GM12878 (cell line): ENCODE results near the gene ZC3H7B. TPM values are rescaled to one million over a fixed set of nuclear protein-coding genes. Genes with fewer than 3 reads are reported as not detected.
A peak's percentile ranks its signal among the peaks of the same experiment; 100 is the strongest.

Source experiments
- ATAC-seq: fragments of 200-7000 bp; cut with Tn5 transposase; 3 replicates; pipeline ENCODE4 v1.9.1; 2020; ENCODE audit warnings: mild to moderate bottlenecking, moderate library complexity
- BruUV-seq: library from RNA; stranded (reverse); fragments of 400-500 nt; replicated peaks from 2 replicates; lab custom pipeline; 2021; lab: Mats Ljungman, UMichigan
- CTCF ChIA-PET: fragments of 300-600 bp; sonication (Branson Sonifier 250); formaldehyde crosslinking; extraction: SDS; loops from one replicate; lab custom pipeline; 2021; ENCODE audit warnings: inconsistent platforms; lab: Yijun Ruan, JAX
- POLR2A ChIA-PET: fragments of 350-600 bp; formaldehyde crosslinking; extraction: SDS; loops from one replicate; lab custom pipeline; 2021; ENCODE audit warnings: inconsistent platforms; lab: Charles Lee
- RAD21 ChIA-PET: fragments of 300-600 bp; sonication (Branson Sonifier 250); formaldehyde crosslinking; loops from one replicate; lab custom pipeline; 2023; ENCODE audit warnings: antibody characterized with exemption; ENCODE audit not compliant: unreplicated experiment; lab: Charles Lee
- SMC1A ChIA-PET: fragments of 300-600 bp; sonication (Branson Sonifier 250); formaldehyde crosslinking; loops from one replicate; lab custom pipeline; 2023; ENCODE audit not compliant: unreplicated experiment, uncharacterized antibody; lab: Charles Lee
- DNase-seq: peaks from one replicate; pipeline ENCODE4 v3.0.0-alpha.2; 2011; ENCODE audit warnings: low read depth, low spot score
- FAIRE-seq: peaks from 3 replicates; lab custom pipeline; 2011; peaks lifted over from hg19 to GRCh38; lab: Jason Lieb, UNC
- H2AFZ ChIP-seq: 2 replicates; pipeline ENCODE4 v1.6.0; 2011; ENCODE audit warnings: low read depth, low read length, control low read depth; ENCODE audit not compliant: control insufficient read depth
- H3K27ac ChIP-seq: 2 replicates; pipeline ENCODE4 v1.5.1; 2011; ENCODE audit warnings: control low read depth; ENCODE audit not compliant: control insufficient read depth, insufficient read depth
- H3K27me3 ChIP-seq, 2 experiments: replicated peaks in 1 of 2; 2 replicates each; pipeline versions ENCODE4 v1.6.0 to v1.6.1; 2011; ENCODE audit warnings: low read length in 1 of 2; ENCODE audit not compliant: control insufficient read depth in 2 of 2, insufficient read depth in 2 of 2
- H3K36me3 ChIP-seq, 2 experiments: 2 replicates each; pipeline ENCODE4 v1.5.1; 2011; ENCODE audit warnings: low read length in 1 of 2; ENCODE audit not compliant: control insufficient read depth in 2 of 2, insufficient read depth in 2 of 2
- H3K4me1 ChIP-seq: 2 replicates; pipeline ENCODE4 v1.6.1; 2011; ENCODE audit warnings: mild to moderate bottlenecking, low read length, moderate library complexity, mixed read lengths; ENCODE audit not compliant: control insufficient read depth, insufficient read depth
- H3K4me2 ChIP-seq: 2 replicates; pipeline ENCODE4 v1.6.0; 2011; ENCODE audit warnings: control low read depth; ENCODE audit not compliant: control insufficient read depth, insufficient read depth
- H3K4me3 ChIP-seq: fragments of 200-600 bp; sonication (generic); 2 replicates; pipeline ENCODE4 v1.5.1; 2016
- H3K79me2 ChIP-seq: 2 replicates; pipeline ENCODE4 v1.6.0; 2011; ENCODE audit warnings: low read length; ENCODE audit not compliant: control insufficient read depth, insufficient read depth
- H3K9ac ChIP-seq: 2 replicates; pipeline ENCODE4 v1.8.0; 2011; ENCODE audit warnings: low read length, control low read depth, mixed read lengths; ENCODE audit not compliant: control insufficient read depth, insufficient read depth
- H3K9me3 ChIP-seq: replicated peaks from 3 replicates; pipeline ENCODE4 v1.5.1; 2011; ENCODE audit warnings: mild to moderate bottlenecking, low read length; ENCODE audit not compliant: control insufficient read depth, insufficient read depth
- H4K20me1 ChIP-seq: 2 replicates; pipeline ENCODE4 v1.6.0; 2011; ENCODE audit not compliant: control insufficient read depth, insufficient read depth
- BACH1 ChIP-seq: fragments of 450-650 bp; IDR thresholded peaks from 2 replicates; pipeline ENCODE4 v1.6.1; 2017; ENCODE audit warnings: mild to moderate bottlenecking, borderline replicate concordance
- DPF2 ChIP-seq: fragments of 450-650 bp; IDR thresholded peaks from 2 replicates; pipeline ENCODE4 v1.6.1; 2017; ENCODE audit warnings: mild to moderate bottlenecking
- FOS ChIP-seq: IDR thresholded peaks from 3 replicates; pipeline ENCODE4 v1.6.1; 2011; ENCODE audit warnings: borderline replicate concordance; ENCODE audit not compliant: insufficient read length; ENCODE audit errors: extremely low read depth
- KLF5 ChIP-seq: fragments of 450-650 bp; IDR thresholded peaks from 2 replicates; pipeline ENCODE4 v1.6.1; 2014; ENCODE audit warnings: mild to moderate bottlenecking; ENCODE audit not compliant: partially characterized antibody
- MTA3 ChIP-seq: IDR thresholded peaks from 2 replicates; pipeline ENCODE4 v1.6.1; 2012; ENCODE audit warnings: low read length, inconsistent platforms, borderline replicate concordance
- POLR2AphosphoS2 ChIP-seq: IDR thresholded peaks from 2 replicates; pipeline ENCODE4 v1.6.1; 2011; ENCODE audit warnings: low read depth, mild to moderate bottlenecking, low read length, improper control_type of control experiment, moderate library complexity
- SMAD5 ChIP-seq: IDR thresholded peaks from 2 replicates; pipeline ENCODE4 v1.6.1; 2016; ENCODE audit warnings: antibody characterized with exemption, low read depth
- SUZ12 ChIP-seq: fragments of 200-600 bp; sonication (generic); IDR thresholded peaks from one replicate; pipeline ENCODE4 v1.6.1; 2018; ENCODE audit warnings: antibody characterized with exemption, mild to moderate bottlenecking; ENCODE audit not compliant: unreplicated experiment
- TAF1 ChIP-seq: IDR thresholded peaks from 2 replicates; pipeline ENCODE4 v1.6.1; 2011; ENCODE audit warnings: mild to moderate bottlenecking, low read depth, low read length, borderline replicate concordance
- ZNF217 ChIP-seq: fragments of 450-650 bp; IDR thresholded peaks from 2 replicates; pipeline ENCODE4 v1.6.1; 2017; ENCODE audit warnings: antibody characterized with exemption, mild to moderate bottlenecking
- WGBS: methylation state at CpG from one replicate; pipeline ENCODE4 v1.1.6; 2016; ENCODE audit warnings: low lambda C conversion rate; ENCODE audit not compliant: insufficient replicate concordance, insufficient coverage; ENCODE audit errors: missing lambda C conversion rate; 5-methylcytosine and 5-hydroxymethylcytosine counted together
- in situ Hi-C: fragments of 300-500 bp; cut with MboI; formaldehyde crosslinking; loops from 9 replicates; pipeline ENCODE4 v1.14.3; 2018; ENCODE audit warnings: mixed read lengths
- intact Hi-C: fragments of 100-400 bp; cut with micrococcal nuclease; formaldehyde crosslinking; loops from one replicate; pipeline ENCODE4 v1.14.2; 2022; ENCODE audit not compliant: unreplicated experiment
- polyA plus RNA-seq, 11 experiments: library from polyadenylated mRNA; depleted of rRNA in 4 of 11; unstranded in 6 of 11; stranded (reverse) in 5 of 11; fragments of >200 nt; fragmentation: Nextera tagmentation in 4 of 11; fragmentation: Illumina TruSeq in 1 of 11; extraction: Ambion mirVana in 4 of 11; extraction: Trizol in 1 of 11; gene quantifications; 1 replicate in 1 of 11; 2 replicates in 10 of 11; pipeline versions ENCODE4 v1.2.1 to v1.2.3, GENCODE V29; 2011 to 2016; ENCODE audit warnings: inconsistent platforms in 2 of 11, missing spikeins in 2 of 11, low read depth in 1 of 11
- total RNA-seq, 4 experiments: library from RNA; depleted of rRNA in 3 of 4; stranded (reverse); fragments of >200 nt in 3 of 4; fragmentation: Illumina TruSeq in 1 of 4; extraction: Trizol in 1 of 4; gene quantifications; 2 replicates each; pipeline versions ENCODE4 v1.2.1 to v1.2.3, GENCODE V29; 2013 to 2021
- TF ChIP-seq, protein P1 (sequence below): IDR thresholded peaks from 2 replicates; pipeline ENCODE4 v1.6.1; 2012; ENCODE audit warnings: low read depth, low read length, improper control_type of control experiment
- TF ChIP-seq, protein P2 (sequence below): fragments of 150-350 bp; IDR thresholded peaks from 2 replicates; pipeline ENCODE4 v1.6.1; 2014; ENCODE audit warnings: mild to moderate bottlenecking, low read depth, low read length
- TF ChIP-seq, protein P3 (sequence below): fragments of 450-650 bp; IDR thresholded peaks from 2 replicates; pipeline ENCODE4 v1.6.1; 2017; ENCODE audit warnings: mild to moderate bottlenecking, low read depth, inconsistent platforms; ENCODE audit not compliant: poor library complexity, severe bottlenecking

The ZC3H7B gene
- total and polyA plus RNA-seq, 10 of the 15 experiments (the other 5 are each of a cell fraction or from before 2014, with no cell fraction given) = 0.26 to 52.3 (median 22.4) TPM

DNA sequence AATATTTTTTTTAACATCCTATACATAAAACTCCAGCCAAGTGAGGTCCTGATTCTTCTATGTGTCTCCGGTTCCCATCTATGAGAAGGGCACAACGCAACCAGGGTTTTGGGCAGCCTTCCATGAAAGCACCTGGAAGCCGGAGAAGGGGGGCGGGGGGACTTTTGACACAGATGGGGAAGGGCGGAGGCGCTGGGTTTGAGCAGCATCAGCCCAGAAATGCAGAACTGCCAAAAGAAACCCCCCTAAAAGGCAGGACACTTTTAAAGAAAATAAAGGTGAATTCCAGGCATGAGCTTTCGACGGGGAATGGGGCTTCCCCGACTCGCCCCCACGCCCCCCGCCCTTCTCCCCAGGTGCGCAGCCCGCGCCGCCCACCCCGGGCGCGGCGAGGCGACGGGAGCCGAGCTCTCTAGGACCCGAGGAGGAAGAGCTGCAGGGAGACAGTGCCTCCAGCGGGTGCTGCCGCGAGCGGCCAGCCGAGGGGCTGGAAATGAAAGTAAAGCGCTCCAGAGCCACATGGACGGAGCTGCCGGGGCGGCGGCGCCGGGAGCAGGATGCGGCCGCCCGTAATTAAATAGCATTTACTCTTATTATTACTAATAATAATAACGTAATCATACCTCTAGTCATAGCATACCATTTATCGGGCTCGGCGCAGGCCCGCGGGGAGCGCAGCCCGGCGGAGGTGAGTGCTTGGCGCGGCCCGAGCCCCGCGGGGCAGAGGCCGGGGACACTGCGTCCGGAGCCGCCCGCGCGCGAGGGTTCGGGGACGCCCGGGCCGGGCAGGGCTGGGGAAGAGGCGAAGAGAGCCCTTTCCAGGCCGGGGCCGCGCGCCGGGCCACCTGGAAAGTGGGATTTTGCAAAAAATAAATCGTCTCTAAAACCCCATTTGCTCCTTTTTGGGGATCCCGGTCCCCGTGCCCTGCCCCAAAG is at the start of gene ZC3H7B (continued):
- TF ChIP-seq SMAD5 (0 out of 2 replicates have a peak, but pooled peaks have one; percentile 65), MTA3 (no peak), TAF1 (peak; percentile 93), POLR2AphosphoS2 (peak; percentile 54; the same call in 1 of the 2 replicates)
- TF ChIP-seq, protein P1, sequence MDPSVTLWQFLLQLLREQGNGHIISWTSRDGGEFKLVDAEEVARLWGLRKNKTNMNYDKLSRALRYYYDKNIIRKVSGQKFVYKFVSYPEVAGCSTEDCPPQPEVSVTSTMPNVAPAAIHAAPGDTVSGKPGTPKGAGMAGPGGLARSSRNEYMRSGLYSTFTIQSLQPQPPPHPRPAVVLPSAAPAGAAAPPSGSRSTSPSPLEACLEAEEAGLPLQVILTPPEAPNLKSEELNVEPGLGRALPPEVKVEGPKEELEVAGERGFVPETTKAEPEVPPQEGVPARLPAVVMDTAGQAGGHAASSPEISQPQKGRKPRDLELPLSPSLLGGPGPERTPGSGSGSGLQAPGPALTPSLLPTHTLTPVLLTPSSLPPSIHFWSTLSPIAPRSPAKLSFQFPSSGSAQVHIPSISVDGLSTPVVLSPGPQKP = 0 out of 2 replicates have a peak, but pooled peaks have one; percentile 8
- TF ChIP-seq, all 136 proteins: peak for 40

DNA sequence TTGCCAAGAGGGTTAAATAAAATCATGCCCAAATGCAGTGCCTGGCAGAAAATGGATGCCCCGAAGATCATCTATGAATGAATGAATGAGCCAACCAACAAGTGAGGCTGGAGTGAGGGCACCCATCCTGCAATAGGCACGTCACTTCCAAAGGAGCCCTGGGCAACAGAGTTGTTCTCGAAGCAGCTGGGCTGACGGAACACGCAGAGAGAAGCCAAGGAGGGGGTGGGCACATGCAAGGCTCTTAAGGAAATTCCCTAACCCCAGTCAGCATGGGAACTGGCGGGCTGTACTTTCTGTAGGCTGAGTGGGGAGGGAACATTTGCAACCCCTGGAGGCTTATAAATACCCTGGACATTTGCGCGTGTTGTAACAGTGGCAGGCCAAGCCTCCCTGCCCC is 49.0 kb upstream of the ZC3H7B start:
- WGBS = 98% methylated on average over 8 of the region's 8 CpGs
- ChIA-PET RAD21 (no interaction called here), SMC1A (no interaction called here), CTCF (no interaction called here), POLR2A (no interaction called here)
- intact Hi-C loops (no loop called here), in situ Hi-C loops (no loop called here)
- no peak overlapping the region for H3K9ac ChIP-seq
- TF ChIP-seq ZNF217 = no peak
- no peak for TF ChIP-seq DPF2
- TF ChIP-seq MTA3 = no peak
- TF ChIP-seq, protein P2, sequence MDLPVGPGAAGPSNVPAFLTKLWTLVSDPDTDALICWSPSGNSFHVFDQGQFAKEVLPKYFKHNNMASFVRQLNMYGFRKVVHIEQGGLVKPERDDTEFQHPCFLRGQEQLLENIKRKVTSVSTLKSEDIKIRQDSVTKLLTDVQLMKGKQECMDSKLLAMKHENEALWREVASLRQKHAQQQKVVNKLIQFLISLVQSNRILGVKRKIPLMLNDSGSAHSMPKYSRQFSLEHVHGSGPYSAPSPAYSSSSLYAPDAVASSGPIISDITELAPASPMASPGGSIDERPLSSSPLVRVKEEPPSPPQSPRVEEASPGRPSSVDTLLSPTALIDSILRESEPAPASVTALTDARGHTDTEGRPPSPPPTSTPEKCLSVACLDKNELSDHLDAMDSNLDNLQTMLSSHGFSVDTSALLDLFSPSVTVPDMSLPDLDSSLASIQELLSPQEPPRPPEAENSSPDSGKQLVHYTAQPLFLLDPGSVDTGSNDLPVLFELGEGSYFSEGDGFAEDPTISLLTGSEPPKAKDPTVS = no peak
- TF ChIP-seq, protein P3, sequence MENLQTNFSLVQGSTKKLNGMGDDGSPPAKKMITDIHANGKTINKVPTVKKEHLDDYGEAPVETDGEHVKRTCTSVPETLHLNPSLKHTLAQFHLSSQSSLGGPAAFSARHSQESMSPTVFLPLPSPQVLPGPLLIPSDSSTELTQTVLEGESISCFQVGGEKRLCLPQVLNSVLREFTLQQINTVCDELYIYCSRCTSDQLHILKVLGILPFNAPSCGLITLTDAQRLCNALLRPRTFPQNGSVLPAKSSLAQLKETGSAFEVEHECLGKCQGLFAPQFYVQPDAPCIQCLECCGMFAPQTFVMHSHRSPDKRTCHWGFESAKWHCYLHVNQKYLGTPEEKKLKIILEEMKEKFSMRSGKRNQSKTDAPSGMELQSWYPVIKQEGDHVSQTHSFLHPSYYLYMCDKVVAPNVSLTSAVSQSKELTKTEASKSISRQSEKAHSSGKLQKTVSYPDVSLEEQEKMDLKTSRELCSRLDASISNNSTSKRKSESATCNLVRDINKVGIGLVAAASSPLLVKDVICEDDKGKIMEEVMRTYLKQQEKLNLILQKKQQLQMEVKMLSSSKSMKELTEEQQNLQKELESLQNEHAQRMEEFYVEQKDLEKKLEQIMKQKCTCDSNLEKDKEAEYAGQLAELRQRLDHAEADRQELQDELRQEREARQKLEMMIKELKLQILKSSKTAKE = no peak
- TF ChIP-seq KLF5 = no peak
- TF ChIP-seq FOS = no peak
- no peak for TF ChIP-seq BACH1
- no peak for TF ChIP-seq SUZ12
- H3K4me3 ChIP-seq = no peak overlapping the region
- H3K4me2 ChIP-seq = no peak overlapping the region
- H4K20me1 ChIP-seq = no peaks in the 10 kb centered on the region
- ATAC-seq (no peak), FAIRE-seq (no peak), DNase-seq (no peak)
- no peaks in the 10 kb centered on the region for H3K4me1 ChIP-seq
- no peaks in the 10 kb centered on the region for H3K79me2 ChIP-seq
- no peak overlapping the region for H3K27ac ChIP-seq
- H3K9me3 ChIP-seq = no peaks in the 10 kb centered on the region
- BruUV-seq = no TSS peak
- peaks cover 11 to 65% of the 10 kb centered on the region in 2 experiments for H3K36me3 ChIP-seq
- no peak overlapping the region for H2AFZ ChIP-seq
- H3K27me3 ChIP-seq = no peaks in the 10 kb centered on the region
